Ovary (tissue), 3 donors: Measurements from ENCODE around the gene SSX2IP.

ENCODE experiments used
- EP300 ChIP-seq: sonication (generic); formaldehyde crosslinking; IDR thresholded peaks from one replicate; pipeline ENCODE4 v1.6.1; 2017; ENCODE audit warnings: antibody characterized with exemption
- POLR2A ChIP-seq: fragments of 450-650 bp; IDR thresholded peaks from one replicate; pipeline ENCODE4 v1.6.1; 2017; ENCODE audit warnings: antibody characterized with exemption, mild to moderate bottlenecking, moderate library complexity
- TF ChIP-seq, protein P1 (sequence below), 3 donors: fragments of 450-650 bp in 2 of 3; fragments of 200-600 bp in 1 of 3; IDR thresholded peaks; one replicate each; pipeline versions ENCODE4 v1.5.1 to v1.8.0; 2016 to 2022; ENCODE audit warnings: antibody characterized with exemption in 3 of 3, mild to moderate bottlenecking in 1 of 3
- donor health status: DM: no; HTN: no; CAD: no.

DNA sequence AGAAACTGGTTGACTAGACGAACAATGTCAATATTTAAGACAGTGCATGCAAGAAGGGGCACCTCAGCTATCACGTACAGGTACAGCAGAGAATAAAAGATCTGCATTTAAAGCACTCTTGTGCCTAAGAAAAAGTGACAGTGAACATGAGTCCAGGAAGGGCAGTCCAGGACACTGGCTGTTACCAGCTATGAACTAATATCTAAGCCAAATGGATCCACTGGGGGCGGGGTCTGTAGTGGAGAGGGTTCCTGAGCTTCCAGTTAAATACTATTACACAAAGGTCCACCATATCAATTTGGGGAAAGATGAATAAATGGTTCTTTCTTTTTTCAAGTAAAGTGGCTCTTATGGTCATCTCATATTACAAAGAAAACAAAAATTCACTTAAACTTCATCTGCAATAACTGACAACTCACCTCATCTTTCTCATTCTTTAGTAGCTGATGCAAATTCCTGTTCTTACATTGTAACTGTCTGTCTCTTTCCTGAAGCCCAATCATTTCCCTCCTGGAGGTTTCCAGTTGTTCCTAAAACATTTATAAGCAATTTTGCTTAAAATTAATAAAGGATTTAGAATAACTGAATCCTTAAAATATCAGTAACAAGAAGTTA, 24.5 kb downstream of the SSX2IP start:
- TF ChIP-seq, protein P1, sequence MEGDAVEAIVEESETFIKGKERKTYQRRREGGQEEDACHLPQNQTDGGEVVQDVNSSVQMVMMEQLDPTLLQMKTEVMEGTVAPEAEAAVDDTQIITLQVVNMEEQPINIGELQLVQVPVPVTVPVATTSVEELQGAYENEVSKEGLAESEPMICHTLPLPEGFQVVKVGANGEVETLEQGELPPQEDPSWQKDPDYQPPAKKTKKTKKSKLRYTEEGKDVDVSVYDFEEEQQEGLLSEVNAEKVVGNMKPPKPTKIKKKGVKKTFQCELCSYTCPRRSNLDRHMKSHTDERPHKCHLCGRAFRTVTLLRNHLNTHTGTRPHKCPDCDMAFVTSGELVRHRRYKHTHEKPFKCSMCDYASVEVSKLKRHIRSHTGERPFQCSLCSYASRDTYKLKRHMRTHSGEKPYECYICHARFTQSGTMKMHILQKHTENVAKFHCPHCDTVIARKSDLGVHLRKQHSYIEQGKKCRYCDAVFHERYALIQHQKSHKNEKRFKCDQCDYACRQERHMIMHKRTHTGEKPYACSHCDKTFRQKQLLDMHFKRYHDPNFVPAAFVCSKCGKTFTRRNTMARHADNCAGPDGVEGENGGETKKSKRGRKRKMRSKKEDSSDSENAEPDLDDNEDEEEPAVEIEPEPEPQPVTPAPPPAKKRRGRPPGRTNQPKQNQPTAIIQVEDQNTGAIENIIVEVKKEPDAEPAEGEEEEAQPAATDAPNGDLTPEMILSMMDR (IDR thresholded peaks at IDR 0.05) = no peak
- TF ChIP-seq POLR2A (no peak), EP300 (no peak)
